Keratinocyte (primary cell): ENCODE data around the gene BTRC. TPM values are rescaled to one million over a fixed set of nuclear protein-coding genes. Genes with fewer than 3 reads are reported as not detected.

Experiments
- DNase-seq: peaks from one replicate; pipeline ENCODE4 v3.0.0-alpha.2; 2011; ENCODE audit warnings: low read depth, missing footprints, low spot score
- FAIRE-seq: peaks from 2 replicates; lab custom pipeline; 2011; peaks lifted over from hg19 to GRCh38; lab: Jason Lieb, UNC
- H2AFZ ChIP-seq: 2 replicates; pipeline ENCODE4 v1.6.0; 2012; ENCODE audit warnings: low read length, control low read depth, inconsistent platforms; ENCODE audit not compliant: control insufficient read depth
- H3K27ac ChIP-seq: 2 replicates; pipeline ENCODE4 v1.5.1; 2011; ENCODE audit warnings: low read length; ENCODE audit not compliant: control insufficient read depth, insufficient read depth
- H3K27me3 ChIP-seq: 3 replicates; pipeline ENCODE4 v1.6.0; 2011; ENCODE audit warnings: low read length; ENCODE audit not compliant: control insufficient read depth, insufficient read depth; ENCODE audit errors: extremely low read depth
- H3K36me3 ChIP-seq, 2 experiments: 2 replicates in 1 of 2; 3 replicates in 1 of 2; pipeline ENCODE4 v1.5.1; 2011; ENCODE audit warnings: low read length in 2 of 2, mild to moderate bottlenecking in 1 of 2; ENCODE audit not compliant: control insufficient read depth in 2 of 2, insufficient read depth in 2 of 2; ENCODE audit errors: extremely low read depth in 1 of 2
- H3K4me1 ChIP-seq: 3 replicates; pipeline ENCODE4 v1.5.1; 2011; ENCODE audit warnings: low read length; ENCODE audit not compliant: control insufficient read depth, insufficient read depth; ENCODE audit errors: extremely low read depth
- H3K4me2 ChIP-seq: 3 replicates; pipeline ENCODE4 v1.6.0; 2011; ENCODE audit warnings: low read depth, low read length; ENCODE audit not compliant: control insufficient read depth, insufficient read depth; ENCODE audit errors: extremely low read depth
- H3K4me3 ChIP-seq, 3 experiments: fragments of 200-600 bp in 1 of 3; sonication (generic) in 1 of 3; 2 replicates in 2 of 3; 3 replicates in 1 of 3; pipeline ENCODE4 v1.5.1; 2011 to 2016; ENCODE audit warnings: low read length in 3 of 3, mild to moderate bottlenecking in 3 of 3, control low read depth in 2 of 3, inconsistent platforms in 1 of 3, low read depth in 1 of 3, mixed read lengths in 1 of 3, mixed run types in 1 of 3, moderate library complexity in 1 of 3; ENCODE audit not compliant: control insufficient read depth in 2 of 3, insufficient read depth in 2 of 3; ENCODE audit errors: extremely low read depth in 1 of 3
- H3K79me2 ChIP-seq: 2 replicates; pipeline ENCODE4 v1.6.0; 2012; ENCODE audit warnings: low read length; ENCODE audit not compliant: control insufficient read depth, insufficient read depth
- H3K9ac ChIP-seq: 3 replicates; pipeline ENCODE4 v1.6.0; 2011; ENCODE audit warnings: low read length; ENCODE audit not compliant: control insufficient read depth, insufficient read depth; ENCODE audit errors: extremely low read depth
- H3K9me1 ChIP-seq: 3 replicates; pipeline ENCODE4 v1.6.0; 2011; ENCODE audit warnings: low read length; ENCODE audit not compliant: control insufficient read depth, insufficient read depth; ENCODE audit errors: extremely low read depth
- H3K9me3 ChIP-seq: 2 replicates; pipeline ENCODE4 v1.5.1; 2012; ENCODE audit warnings: low read depth, low read length; ENCODE audit not compliant: control insufficient read depth
- H4K20me1 ChIP-seq: 3 replicates; pipeline ENCODE4 v1.6.0; 2011; ENCODE audit warnings: low read length; ENCODE audit not compliant: control insufficient read depth, insufficient read depth; ENCODE audit errors: extremely low read depth
- EZH2 ChIP-seq: IDR thresholded peaks from one replicate; pipeline ENCODE4 v1.6.1; 2012; ENCODE audit warnings: inconsistent platforms, mild to moderate bottlenecking, low read length, moderate library complexity
- dilution Hi-C: fragments of 300-500 bp; cut with MboI; formaldehyde crosslinking; loops from one replicate; pipeline ENCODE4 v1.7.0; 2020; ENCODE audit warnings: low sequenced_read_pairs; ENCODE audit not compliant: extremely low pct_ligation_motif_present
- polyA plus RNA-seq, 5 experiments: library from polyadenylated mRNA; depleted of rRNA in 3 of 5; stranded (reverse) in 3 of 5; stranded (forward) in 1 of 5; unstranded in 1 of 5; fragments of >200 nt; gene quantifications; 1 replicate in 1 of 5; 2 replicates in 3 of 5; 3 replicates in 1 of 5; pipeline versions ENCODE4 v1.2.1 to v1.2.3, GENCODE V29; 2011 to 2012; ENCODE audit warnings: missing spikeins in 2 of 5, low read depth in 1 of 5, low replicate concordance in 1 of 5
- TF ChIP-seq, protein P1 (sequence below), 3 experiments: IDR thresholded peaks in 1 of 3; conservative IDR thresholded peaks in 1 of 3; optimal IDR thresholded peaks in 1 of 3; 2 replicates in 2 of 3; 3 replicates in 1 of 3; pipeline versions ENCODE3 to v1.5.1; 2011; ENCODE audit warnings: low read length in 3 of 3, mild to moderate bottlenecking in 3 of 3, moderate library complexity in 2 of 3, control low read depth in 1 of 3, inconsistent platforms in 1 of 3; ENCODE audit not compliant: insufficient read depth in 2 of 3; ENCODE audit errors: extremely low read depth in 1 of 3

Gene BTRC
- polyA plus RNA-seq, 1 donor (not counting 4 experiments of a cell fraction or from before 2014, with no cell fraction given), result 21.7 TPM

- no peaks in the 10 kb centered on the region for H3K79me2 ChIP-seq
- peaks cover 19 to 20% of the 10 kb centered on the region in 2 experiments for H3K36me3 ChIP-seq
- no peak overlapping the region for H3K27ac ChIP-seq
- no peaks in the 10 kb centered on the region for H3K9me1 ChIP-seq
- no peak overlapping the region for H3K4me3 ChIP-seq
- no peak overlapping the region for H2AFZ ChIP-seq
- no peak for FAIRE-seq
- H3K9me3 ChIP-seq, result no peaks in the 10 kb centered on the region
- no peaks in the 10 kb centered on the region for H3K4me1 ChIP-seq
- dilution Hi-C loops, result no loop called here
- H3K4me2 ChIP-seq, result no peak overlapping the region
- DNase-seq, result no peak
- TF ChIP-seq, protein P1, sequence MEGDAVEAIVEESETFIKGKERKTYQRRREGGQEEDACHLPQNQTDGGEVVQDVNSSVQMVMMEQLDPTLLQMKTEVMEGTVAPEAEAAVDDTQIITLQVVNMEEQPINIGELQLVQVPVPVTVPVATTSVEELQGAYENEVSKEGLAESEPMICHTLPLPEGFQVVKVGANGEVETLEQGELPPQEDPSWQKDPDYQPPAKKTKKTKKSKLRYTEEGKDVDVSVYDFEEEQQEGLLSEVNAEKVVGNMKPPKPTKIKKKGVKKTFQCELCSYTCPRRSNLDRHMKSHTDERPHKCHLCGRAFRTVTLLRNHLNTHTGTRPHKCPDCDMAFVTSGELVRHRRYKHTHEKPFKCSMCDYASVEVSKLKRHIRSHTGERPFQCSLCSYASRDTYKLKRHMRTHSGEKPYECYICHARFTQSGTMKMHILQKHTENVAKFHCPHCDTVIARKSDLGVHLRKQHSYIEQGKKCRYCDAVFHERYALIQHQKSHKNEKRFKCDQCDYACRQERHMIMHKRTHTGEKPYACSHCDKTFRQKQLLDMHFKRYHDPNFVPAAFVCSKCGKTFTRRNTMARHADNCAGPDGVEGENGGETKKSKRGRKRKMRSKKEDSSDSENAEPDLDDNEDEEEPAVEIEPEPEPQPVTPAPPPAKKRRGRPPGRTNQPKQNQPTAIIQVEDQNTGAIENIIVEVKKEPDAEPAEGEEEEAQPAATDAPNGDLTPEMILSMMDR (optimal IDR thresholded peaks at IDR 0.05 in 1 of 3, IDR thresholded peaks at IDR 0.05 in 1 of 3, conservative IDR thresholded peaks at IDR 0.05 in 1 of 3; ENCODE audit: extremely low read depth in 1 of 3, insufficient read depth in 2 of 3, low read length in 3 of 3), result no peak
- no peak for TF ChIP-seq EZH2
- H4K20me1 ChIP-seq, result no peaks in the 10 kb centered on the region
- H3K27me3 ChIP-seq, result no peaks in the 10 kb centered on the region
- no peak overlapping the region for H3K9ac ChIP-seq
Observed at GRCh38 chr10:101578803-101579515, 225.0 kb downstream of the BTRC start.

- dilution Hi-C loops, result no loop called here
- Histone ChIP-seq H3K4me1 (no peaks in the 10 kb centered on the region), H3K36me3 (peaks cover 19 to 23% of the 10 kb centered on the region in 2 experiments), H3K27ac (no peak overlapping the region), H3K4me3 (no peak overlapping the region), H3K4me2 (no peak overlapping the region), H3K9me1 (no peaks in the 10 kb centered on the region), H2AFZ (no peak overlapping the region), H3K27me3 (no peaks in the 10 kb centered on the region), H3K79me2 (no peaks in the 10 kb centered on the region), H3K9me3 (no peaks in the 10 kb centered on the region), H4K20me1 (no peaks in the 10 kb centered on the region), H3K9ac (no peak overlapping the region)
- DNase-seq (no peak), FAIRE-seq (no peak)
- TF ChIP-seq, protein P1 (optimal IDR thresholded peaks at IDR 0.05 in 1 of 3, IDR thresholded peaks at IDR 0.05 in 1 of 3, conservative IDR thresholded peaks at IDR 0.05 in 1 of 3; ENCODE audit: extremely low read depth in 1 of 3, insufficient read depth in 2 of 3, low read length in 3 of 3), result no peak
- TF ChIP-seq EZH2, result no peak
Observed at GRCh38 chr10:101579516-101579870, 225.5 kb downstream of the BTRC start.
